Stimulated activated naive CD8-positive, alpha-beta T cell treated with anti-CD3 and anti-CD28 coated beads, Interleukin-15, Interleukin-2, amounts not matched to agents 100 U/mL and 50 U/mL, for 24 hours (primary cell): ENCODE data around the gene TEX28.
"Not testable (repeated sequence)": the region's sequence is repeated elsewhere in the genome, so short reads cannot be mapped to it uniquely, and the experiment has no call there.

Source experiments
- ATAC-seq: fragments of 150-1000 bp; cut with Tn5 transposase; one replicate; pipeline ENCODE4 v1.10.0; 2021
- DNase-seq: peaks from one replicate; pipeline ENCODE4 v3.0.0; 2021

TEX28 gene

GRCh38 chrX:154294791-154295574 is at the start of gene TEX28:
TEX28 (minus strand) TSS chrX:154295124; CDS start chrX:154292117, 3,007 bp downstream.
- DNase-seq, result no peak
- ATAC-seq, result no peak

GRCh38 chrX:154343620-154344019 is 48.7 kb upstream of the TEX28 start:
- ATAC-seq, result peak; percentile 41

GRCh38 chrX:154343063-154343462 is 48.1 kb upstream of the TEX28 start:
- DNase-seq, result not testable (repeated sequence)
- ATAC-seq, result peak; percentile 26

More at GRCh38 chrX:154343620-154344019, 48.7 kb upstream of the TEX28 start:
- DNase-seq, result not testable (repeated sequence)

GRCh38 chrX:154341399-154342298 is 46.7 kb upstream of the TEX28 start:
- not testable (repeated sequence) for DNase-seq
- ATAC-seq, result peak; percentile 71

GRCh38 chrX:154334496-154334895 is 39.6 kb upstream of the TEX28 start:
- DNase-seq, result peak; percentile 67
- peak; percentile 94 for ATAC-seq

- DNase-seq, result no peak
- peak; percentile 29 for ATAC-seq
Measured at GRCh38 chrX:154333837-154334271, 38.9 kb upstream of the TEX28 start.

- DNase-seq (no peak), ATAC-seq (no peak)
Measured at GRCh38 chrX:154333116-154333515, 38.2 kb upstream of the TEX28 start.

GRCh38 chrX:154332561-154332960 is 37.6 kb upstream of the TEX28 start:
- no peak for ATAC-seq

GRCh38 chrX:154329294-154329693 is 34.4 kb upstream of the TEX28 start:
- DNase-seq (no peak), ATAC-seq (no peak)

More at GRCh38 chrX:154332561-154332960, 37.6 kb upstream of the TEX28 start:
- DNase-seq, result no peak

GRCh38 chrX:154328646-154329045 is 33.7 kb upstream of the TEX28 start:
- DNase-seq (no peak), ATAC-seq (no peak)

- DNase-seq, result no peak
- peak; percentile 69 for ATAC-seq
Measured at GRCh38 chrX:154327038-154327820, 32.3 kb upstream of the TEX28 start.

- ATAC-seq (no peak), DNase-seq (no peak)
Measured at GRCh38 chrX:154325541-154325940, 30.6 kb upstream of the TEX28 start.

GRCh38 chrX:154323537-154323936 is 28.6 kb upstream of the TEX28 start:
- DNase-seq, result no peak

GRCh38 chrX:154322890-154323289 is 28.0 kb upstream of the TEX28 start:
- ATAC-seq (no peak), DNase-seq (no peak)

More at GRCh38 chrX:154323537-154323936, 28.6 kb upstream of the TEX28 start:
- no peak for ATAC-seq

GRCh38 chrX:154321594-154321993 is 26.7 kb upstream of the TEX28 start:
- ATAC-seq (peak; percentile 75), DNase-seq (no peak)

GRCh38 chrX:154321152-154321551 is 26.2 kb upstream of the TEX28 start:
- ATAC-seq, result no peak
- DNase-seq, result no peak

- DNase-seq, result no peak
- ATAC-seq, result no peak
Measured at GRCh38 chrX:154320406-154320805, 25.5 kb upstream of the TEX28 start.

GRCh38 chrX:154317391-154317995 is 22.6 kb upstream of the TEX28 start:
- DNase-seq (no peak), ATAC-seq (no peak)

GRCh38 chrX:154315416-154315815 is 20.5 kb upstream of the TEX28 start:
- DNase-seq, result no peak
- no peak for ATAC-seq

GRCh38 chrX:154313147-154313546 is 18.2 kb upstream of the TEX28 start:
- DNase-seq (peak; percentile 41), ATAC-seq (peak; percentile 76)

GRCh38 chrX:154312116-154312515 is 17.2 kb upstream of the TEX28 start:
- DNase-seq (no peak), ATAC-seq (no peak)
